ENCODE measurements around the gene SNUPN.

SNUPN gene

DNA sequence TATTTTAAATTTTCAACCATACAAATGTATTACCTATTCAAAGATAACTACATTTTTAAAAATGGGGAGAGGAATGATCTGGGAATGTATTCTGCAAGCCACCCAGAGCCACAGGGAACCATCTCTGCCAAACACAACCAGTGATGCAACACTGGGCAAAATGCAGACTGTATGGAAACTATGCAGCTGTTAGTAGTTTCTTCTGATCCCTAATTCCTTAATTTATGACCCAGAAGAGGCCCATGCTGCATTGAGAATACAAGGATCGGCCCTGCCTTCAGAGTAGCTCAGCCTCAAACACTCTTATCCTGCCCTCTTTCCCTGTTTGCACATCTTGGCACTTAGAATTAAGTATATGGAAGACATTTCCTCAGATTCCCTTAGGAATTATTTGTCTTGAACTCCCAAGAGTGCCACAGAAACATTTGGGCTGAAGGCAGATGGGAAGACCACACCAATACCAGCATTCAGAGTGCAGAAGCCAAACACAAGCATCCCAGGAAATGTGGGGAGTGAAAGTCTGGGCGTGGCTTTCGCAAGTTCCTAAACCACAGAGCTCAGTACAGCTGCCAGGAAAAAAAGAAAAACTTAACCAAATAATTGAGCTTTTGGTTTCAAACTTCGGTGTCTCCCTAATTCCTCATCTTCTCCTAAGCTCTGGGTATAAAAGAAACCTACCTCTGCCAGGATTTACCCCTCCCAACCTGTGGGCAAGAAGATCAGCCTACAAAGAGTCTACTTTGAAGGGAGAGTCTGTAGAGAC is 5.3 kb downstream of the SNUPN start:
- TF ChIP-seq FOXM1 (IDR thresholded peaks at IDR 0.05; ENCODE audit: borderline replicate concordance): no peak
- TF ChIP-seq NFRKB (IDR thresholded peaks at IDR 0.05): no peak
- TF ChIP-seq HDGF (IDR thresholded peaks at IDR 0.05; ENCODE audit: borderline replicate concordance): no peak
- no peak for TF ChIP-seq TARDBP (IDR thresholded peaks at IDR 0.05)
- no peak for TF ChIP-seq L3MBTL2 (conservative IDR thresholded peaks at IDR 0.05)
- no peak for TF ChIP-seq SUZ12 (IDR thresholded peaks at IDR 0.05)
- TF ChIP-seq BHLHE40 (IDR thresholded peaks at IDR 0.05; ENCODE audit: borderline replicate concordance): no peak
- no peak for TF ChIP-seq FOXK2 (IDR thresholded peaks at IDR 0.05)
- TF ChIP-seq SP1 (IDR thresholded peaks at IDR 0.05): no peak
- POLR2A ChIA-PET: interaction anchor here (1.1 to 2.9 kb wide), 5 partner anchors 20 to 252 kb away, joined by 3 to 10 read pairs (median 7); partner anchors contain the start of genes IMP3, MAN2C1, SIN3A and SNX33
- CTCF ChIA-PET: no interaction called here
- DNase-seq (ENCODE audit: extremely low spot score): no peak

DNA sequence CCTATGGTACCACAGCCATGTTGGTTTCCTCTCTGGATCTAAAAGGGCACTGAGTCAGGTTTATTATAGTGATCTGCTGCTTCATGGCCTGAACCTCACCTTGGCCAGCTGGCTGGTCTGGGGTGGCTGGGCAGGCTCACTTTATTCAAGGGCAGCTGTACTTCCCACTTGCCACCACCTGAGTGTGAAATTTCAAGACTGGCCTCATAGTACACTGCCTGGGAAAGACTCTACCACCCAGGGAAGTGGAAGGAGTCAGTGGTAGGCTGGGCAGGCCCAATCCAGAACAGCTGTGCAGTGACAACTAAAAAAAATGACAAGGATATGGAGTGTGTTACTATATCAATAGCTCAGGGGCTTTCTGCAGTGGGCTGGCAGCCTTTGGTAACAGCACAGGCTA is 8.8 kb downstream of the SNUPN start:
- POLR2A ChIA-PET: interaction anchor here (1.4 kb wide), 1 partner anchor 9 kb away, joined by 5 read pairs; the partner anchor contains the start of gene SNUPN
- TF ChIP-seq, protein P1, sequence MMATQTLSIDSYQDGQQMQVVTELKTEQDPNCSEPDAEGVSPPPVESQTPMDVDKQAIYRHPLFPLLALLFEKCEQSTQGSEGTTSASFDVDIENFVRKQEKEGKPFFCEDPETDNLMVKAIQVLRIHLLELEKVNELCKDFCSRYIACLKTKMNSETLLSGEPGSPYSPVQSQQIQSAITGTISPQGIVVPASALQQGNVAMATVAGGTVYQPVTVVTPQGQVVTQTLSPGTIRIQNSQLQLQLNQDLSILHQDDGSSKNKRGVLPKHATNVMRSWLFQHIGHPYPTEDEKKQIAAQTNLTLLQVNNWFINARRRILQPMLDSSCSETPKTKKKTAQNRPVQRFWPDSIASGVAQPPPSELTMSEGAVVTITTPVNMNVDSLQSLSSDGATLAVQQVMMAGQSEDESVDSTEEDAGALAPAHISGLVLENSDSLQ (IDR thresholded peaks at IDR 0.05): no peak
- no peak for TF ChIP-seq TARDBP (IDR thresholded peaks at IDR 0.05)
- no peak for TF ChIP-seq FOXM1 (IDR thresholded peaks at IDR 0.05; ENCODE audit: borderline replicate concordance)
- no peak for TF ChIP-seq SP1 (IDR thresholded peaks at IDR 0.05)
- no peak for TF ChIP-seq ELF4 (IDR thresholded peaks at IDR 0.05)
- TF ChIP-seq L3MBTL2 (conservative IDR thresholded peaks at IDR 0.05): no peak
- TF ChIP-seq ZNF384 (IDR thresholded peaks at IDR 0.05): no peak
- TF ChIP-seq SUZ12 (IDR thresholded peaks at IDR 0.05): no peak
- no peak for TF ChIP-seq LEF1 (IDR thresholded peaks at IDR 0.05; ENCODE audit: borderline replicate concordance)
- TF ChIP-seq BHLHE40 (IDR thresholded peaks at IDR 0.05; ENCODE audit: borderline replicate concordance): no peak
- no peak for TF ChIP-seq NFRKB (IDR thresholded peaks at IDR 0.05)
- TF ChIP-seq CTBP1 (IDR thresholded peaks at IDR 0.05; ENCODE audit: borderline replicate concordance): no peak
- no peak for TF ChIP-seq FOXK2 (IDR thresholded peaks at IDR 0.05)
- TF ChIP-seq FOXA1 (IDR thresholded peaks at IDR 0.05): no peak
- CTCF ChIA-PET: no interaction called here
- DNase-seq (ENCODE audit: extremely low spot score): no peak

DNA sequence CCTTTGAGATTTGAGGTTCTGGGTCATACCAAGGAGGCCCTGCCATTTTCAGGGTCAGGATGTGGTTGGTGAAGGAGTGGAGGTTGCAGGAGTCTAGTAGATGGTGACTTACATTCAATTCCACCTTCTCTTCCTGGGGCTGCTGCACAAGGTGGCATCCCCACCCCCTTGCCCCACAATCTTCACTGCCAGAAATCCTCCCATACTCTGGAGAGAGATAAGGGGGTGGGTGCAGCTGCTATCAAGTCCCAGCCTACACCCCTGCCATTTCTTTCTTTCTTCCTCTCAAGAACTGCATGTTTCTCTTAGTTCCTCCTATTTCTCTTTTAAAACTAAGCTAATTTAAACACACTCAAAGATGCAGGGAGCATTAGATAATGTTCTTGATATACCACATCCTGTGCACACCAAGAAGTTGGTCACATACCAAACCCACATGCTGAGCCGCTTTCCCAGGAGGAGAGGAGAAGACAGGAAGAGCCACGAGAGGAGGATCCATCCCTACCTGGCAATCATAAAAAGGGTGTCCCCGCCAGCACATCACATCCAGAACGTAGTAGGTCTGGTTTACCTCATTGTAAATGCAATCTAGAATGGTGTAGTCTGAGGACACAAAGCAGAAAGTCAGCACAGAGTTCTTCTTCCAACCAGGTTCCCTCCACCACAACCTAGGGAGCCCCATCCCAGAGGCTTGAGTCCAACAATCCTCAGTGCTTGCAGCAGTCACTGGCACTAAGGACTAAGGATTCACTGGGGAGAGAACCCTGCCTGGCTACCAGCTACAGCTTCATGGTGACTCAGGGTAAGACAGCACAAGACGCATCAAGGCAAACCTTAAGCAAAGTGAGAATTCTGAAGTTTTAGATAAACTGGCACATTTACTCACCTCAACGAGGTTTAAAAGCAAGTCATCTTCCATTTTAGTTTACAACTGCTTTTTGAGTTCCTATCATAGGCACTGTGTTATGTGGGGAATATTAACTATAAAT is 18.5 kb downstream of the SNUPN start:
- ChIA-PET POLR2A (no interaction called here), CTCF (no interaction called here)
- DNase-seq (ENCODE audit: extremely low spot score): no peak
- no peak for TF ChIP-seq BHLHE40 (IDR thresholded peaks at IDR 0.05; ENCODE audit: borderline replicate concordance)
- no peak for TF ChIP-seq ZNF384 (IDR thresholded peaks at IDR 0.05)
- no peak for TF ChIP-seq TARDBP (IDR thresholded peaks at IDR 0.05)
- no peak for TF ChIP-seq HDGF (IDR thresholded peaks at IDR 0.05; ENCODE audit: borderline replicate concordance)
- TF ChIP-seq FOXM1 (IDR thresholded peaks at IDR 0.05; ENCODE audit: borderline replicate concordance): no peak
- TF ChIP-seq SP1 (IDR thresholded peaks at IDR 0.05): no peak
- TF ChIP-seq ELF4 (IDR thresholded peaks at IDR 0.05): no peak
- no peak for TF ChIP-seq ARNT (IDR thresholded peaks at IDR 0.05)
- no peak for TF ChIP-seq CTBP1 (IDR thresholded peaks at IDR 0.05; ENCODE audit: borderline replicate concordance)
- no peak for TF ChIP-seq L3MBTL2 (conservative IDR thresholded peaks at IDR 0.05)
- TF ChIP-seq NFRKB (IDR thresholded peaks at IDR 0.05): no peak
- no peak for TF ChIP-seq FOXK2 (IDR thresholded peaks at IDR 0.05)
- TF ChIP-seq LEF1 (IDR thresholded peaks at IDR 0.05; ENCODE audit: borderline replicate concordance): no peak
- TF ChIP-seq, protein P1 (IDR thresholded peaks at IDR 0.05): no peak

DNA sequence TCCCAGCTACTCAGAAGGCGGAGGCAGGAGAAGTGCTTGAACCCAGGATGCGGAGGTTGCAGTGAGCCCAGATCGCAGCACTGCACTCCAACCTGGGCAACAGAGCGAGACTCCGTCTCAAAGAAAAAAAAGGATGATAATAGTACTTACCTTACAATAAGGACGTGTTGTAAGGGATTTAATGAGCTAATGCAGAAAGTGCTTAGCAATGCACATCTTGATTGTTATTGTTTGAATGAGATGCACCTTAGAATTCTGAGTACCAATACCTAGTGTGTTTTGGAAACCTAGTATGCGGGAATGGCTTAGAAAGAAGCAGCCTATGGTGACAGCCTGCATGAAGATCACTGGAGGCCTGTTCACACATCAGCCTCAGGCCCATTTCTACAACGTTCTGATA is 19.5 kb downstream of the SNUPN start:
- CTCF ChIA-PET: interaction anchor here (0.9 kb wide), 1 partner anchor 75 kb away, joined by 3 read pairs; no protein-coding TSS in a partner anchor
- TF ChIP-seq ZNF384 (IDR thresholded peaks at IDR 0.05): no peak
- TF ChIP-seq NFRKB (IDR thresholded peaks at IDR 0.05): no peak
- no peak for TF ChIP-seq LEF1 (IDR thresholded peaks at IDR 0.05; ENCODE audit: borderline replicate concordance)
- no peak for TF ChIP-seq CTBP1 (IDR thresholded peaks at IDR 0.05; ENCODE audit: borderline replicate concordance)
- TF ChIP-seq FOXA1 (IDR thresholded peaks at IDR 0.05): no peak
- no peak for TF ChIP-seq FOXM1 (IDR thresholded peaks at IDR 0.05; ENCODE audit: borderline replicate concordance)
- no peak for TF ChIP-seq TARDBP (IDR thresholded peaks at IDR 0.05)
- no peak for TF ChIP-seq ELF4 (IDR thresholded peaks at IDR 0.05)
- no peak for TF ChIP-seq SUZ12 (IDR thresholded peaks at IDR 0.05)
- TF ChIP-seq BHLHE40 (IDR thresholded peaks at IDR 0.05; ENCODE audit: borderline replicate concordance): no peak
- no peak for TF ChIP-seq L3MBTL2 (conservative IDR thresholded peaks at IDR 0.05)
- no peak for TF ChIP-seq FOXK2 (IDR thresholded peaks at IDR 0.05)
- TF ChIP-seq SP1 (IDR thresholded peaks at IDR 0.05): no peak
- no peak for TF ChIP-seq HDGF (IDR thresholded peaks at IDR 0.05; ENCODE audit: borderline replicate concordance)
- TF ChIP-seq, protein P1 (IDR thresholded peaks at IDR 0.05): no peak
- TF ChIP-seq ARNT (IDR thresholded peaks at IDR 0.05): no peak
- POLR2A ChIA-PET: no interaction called here
- DNase-seq (ENCODE audit: extremely low spot score): no peak

DNA sequence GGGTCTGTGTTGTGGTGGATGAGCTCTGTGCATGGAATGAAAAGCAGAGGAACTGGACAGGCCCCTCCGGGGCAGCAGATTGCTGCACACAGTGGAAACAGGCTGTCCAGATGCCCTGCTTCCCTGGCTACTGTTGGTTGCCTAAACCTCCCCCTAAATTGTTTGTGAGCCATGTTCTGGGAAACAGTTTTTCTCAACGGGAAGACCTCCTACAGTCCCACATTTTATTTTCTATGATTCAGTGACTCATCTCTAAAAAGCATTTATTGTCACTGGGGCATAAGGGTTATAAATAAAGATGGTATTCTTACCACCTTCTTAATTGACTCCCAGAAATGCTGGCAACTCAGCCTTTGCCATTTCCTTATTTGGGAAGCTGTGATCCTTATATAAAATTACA is 26.1 kb downstream of the SNUPN start:
- DNase-seq (ENCODE audit: extremely low spot score): no peak
- CTCF ChIA-PET: no interaction called here
- TF ChIP-seq HDGF (IDR thresholded peaks at IDR 0.05; ENCODE audit: borderline replicate concordance): no peak
- TF ChIP-seq LEF1 (IDR thresholded peaks at IDR 0.05; ENCODE audit: borderline replicate concordance): no peak
- TF ChIP-seq FOXM1 (IDR thresholded peaks at IDR 0.05; ENCODE audit: borderline replicate concordance): no peak
- TF ChIP-seq FOXK2 (IDR thresholded peaks at IDR 0.05): no peak
- TF ChIP-seq CTBP1 (IDR thresholded peaks at IDR 0.05; ENCODE audit: borderline replicate concordance): no peak
- TF ChIP-seq, protein P1 (IDR thresholded peaks at IDR 0.05): no peak
- no peak for TF ChIP-seq L3MBTL2 (conservative IDR thresholded peaks at IDR 0.05)
- TF ChIP-seq FOXA1 (IDR thresholded peaks at IDR 0.05): no peak
- no peak for TF ChIP-seq ARNT (IDR thresholded peaks at IDR 0.05)
- no peak for TF ChIP-seq BHLHE40 (IDR thresholded peaks at IDR 0.05; ENCODE audit: borderline replicate concordance)
- no peak for TF ChIP-seq ZNF384 (IDR thresholded peaks at IDR 0.05)
- no peak for TF ChIP-seq NFRKB (IDR thresholded peaks at IDR 0.05)
- no peak for TF ChIP-seq TARDBP (IDR thresholded peaks at IDR 0.05)
- no peak for TF ChIP-seq SUZ12 (IDR thresholded peaks at IDR 0.05)
- no peak for TF ChIP-seq ELF4 (IDR thresholded peaks at IDR 0.05)
- TF ChIP-seq SP1 (IDR thresholded peaks at IDR 0.05): no peak
- POLR2A ChIA-PET: interaction anchor here (1.1 kb wide), 1 partner anchor 41 kb away, joined by 3 read pairs; the partner anchor contains the start of gene IMP3
